Sigmoid colon (tissue), 3 donors: Measurements from ENCODE around the gene TRIO.

ENCODE experiments used
- POLR2A ChIP-seq, 2 donors: fragments of 450-650 bp; IDR thresholded peaks; one replicate each; pipeline ENCODE4 v1.6.1; 2016; ENCODE audit warnings: antibody characterized with exemption in 2 of 2, mild to moderate bottlenecking in 2 of 2, moderate library complexity in 2 of 2
- TF ChIP-seq, protein P1 (sequence below), 4 experiments: fragments of 450-650 bp in 3 of 4; fragments of 200-600 bp in 1 of 4; IDR thresholded peaks; one replicate each; pipeline ENCODE4 v1.5.1; 2016 to 2019; ENCODE audit warnings: antibody characterized with exemption in 4 of 4, mild to moderate bottlenecking in 3 of 4, moderate library complexity in 2 of 4

DNA sequence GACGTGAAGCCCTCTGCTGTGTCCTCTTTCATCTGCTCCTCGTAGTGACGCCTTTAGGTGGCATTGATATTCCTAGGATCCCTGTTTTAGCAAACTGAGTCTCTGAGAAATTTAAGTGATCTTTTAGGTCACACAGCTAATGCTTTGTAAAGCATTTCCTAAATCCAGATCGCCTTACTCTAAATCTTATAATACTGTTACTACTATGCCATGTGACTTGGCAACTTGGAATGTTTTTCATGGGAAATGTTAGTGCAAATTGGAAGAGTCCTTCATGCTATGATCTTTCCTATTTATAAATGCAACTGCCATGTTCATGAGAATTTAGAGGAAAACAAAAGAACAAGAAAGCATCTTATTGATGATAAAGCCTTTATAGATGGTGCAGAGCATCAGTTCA is 212.2 kb downstream of the TRIO start:
- TF ChIP-seq, protein P1, sequence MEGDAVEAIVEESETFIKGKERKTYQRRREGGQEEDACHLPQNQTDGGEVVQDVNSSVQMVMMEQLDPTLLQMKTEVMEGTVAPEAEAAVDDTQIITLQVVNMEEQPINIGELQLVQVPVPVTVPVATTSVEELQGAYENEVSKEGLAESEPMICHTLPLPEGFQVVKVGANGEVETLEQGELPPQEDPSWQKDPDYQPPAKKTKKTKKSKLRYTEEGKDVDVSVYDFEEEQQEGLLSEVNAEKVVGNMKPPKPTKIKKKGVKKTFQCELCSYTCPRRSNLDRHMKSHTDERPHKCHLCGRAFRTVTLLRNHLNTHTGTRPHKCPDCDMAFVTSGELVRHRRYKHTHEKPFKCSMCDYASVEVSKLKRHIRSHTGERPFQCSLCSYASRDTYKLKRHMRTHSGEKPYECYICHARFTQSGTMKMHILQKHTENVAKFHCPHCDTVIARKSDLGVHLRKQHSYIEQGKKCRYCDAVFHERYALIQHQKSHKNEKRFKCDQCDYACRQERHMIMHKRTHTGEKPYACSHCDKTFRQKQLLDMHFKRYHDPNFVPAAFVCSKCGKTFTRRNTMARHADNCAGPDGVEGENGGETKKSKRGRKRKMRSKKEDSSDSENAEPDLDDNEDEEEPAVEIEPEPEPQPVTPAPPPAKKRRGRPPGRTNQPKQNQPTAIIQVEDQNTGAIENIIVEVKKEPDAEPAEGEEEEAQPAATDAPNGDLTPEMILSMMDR (IDR thresholded peaks at IDR 0.05): no peak
- no peak for TF ChIP-seq POLR2A (IDR thresholded peaks at IDR 0.05)
